Ovary (tissue), 9 donors: ENCODE results near the gene INSM2. TPM values are rescaled to one million over a fixed set of nuclear protein-coding genes. Genes with fewer than 3 reads are reported as not detected.

Experiments
- DNase-seq, 5 donors: peaks; one replicate each; pipeline ENCODE4 v3.0.0-alpha.2; 2019 to 2020
- H3K27ac ChIP-seq, 2 donors: fragments of 200-600 bp; one replicate each; pipeline versions ENCODE4 v1.5.1 to v1.8.0; 2019 to 2022
- H3K27me3 ChIP-seq: fragments of 200-600 bp; one replicate; pipeline ENCODE4 v1.8.0; 2022
- H3K36me3 ChIP-seq: fragments of 200-600 bp; sonication (generic); one replicate; pipeline ENCODE4 v1.5.1; 2019
- H3K4me1 ChIP-seq: one replicate; pipeline ENCODE4 v1.8.1; 2013; ENCODE audit warnings: mild to moderate bottlenecking, moderate library complexity; ENCODE audit not compliant: insufficient read depth
- H3K4me3 ChIP-seq: fragments of 200-600 bp; sonication (generic); one replicate; pipeline ENCODE4 v1.5.1; 2017
- H3K9me3 ChIP-seq, 2 donors: fragments of 200-600 bp in 1 of 2; sonication (generic) in 1 of 2; one replicate each; pipeline versions ENCODE4 v1.5.1 to v1.8.1; 2013 to 2019; ENCODE audit warnings: mild to moderate bottlenecking in 1 of 2, moderate library complexity in 1 of 2
- CTCF ChIP-seq, 3 donors: fragments of 450-650 bp in 2 of 3; fragments of 200-600 bp in 1 of 3; IDR thresholded peaks; one replicate each; pipeline versions ENCODE4 v1.5.1 to v1.8.0; 2016 to 2022; ENCODE audit warnings: antibody characterized with exemption in 3 of 3, mild to moderate bottlenecking in 1 of 3
- EP300 ChIP-seq: sonication (generic); formaldehyde crosslinking; IDR thresholded peaks from one replicate; pipeline ENCODE4 v1.6.1; 2017; ENCODE audit warnings: antibody characterized with exemption
- POLR2A ChIP-seq: fragments of 450-650 bp; IDR thresholded peaks from one replicate; pipeline ENCODE4 v1.6.1; 2017; ENCODE audit warnings: antibody characterized with exemption, mild to moderate bottlenecking, moderate library complexity
- WGBS, 3 donors: extraction: QIAGEN DNeasy Blood & Tissue Kit in 1 of 3; methylation state at CpG; one replicate each; pipeline versions ENCODE4 v1.1.5 to v1.1.7; 2013 to 2017; 5-methylcytosine and 5-hydroxymethylcytosine counted together
- intact Hi-C, 4 donors: fragments of 100-400 bp; cut with DNase I; formaldehyde crosslinking; loops; one replicate each; pipeline versions ENCODE4 v1.11.0 to v1.15.1; 2022 to 2023
- polyA plus RNA-seq, 2 donors: library from polyadenylated mRNA; stranded (reverse); fragments of 200-250 nt in 1 of 2; fragments of 350-450 nt in 1 of 2; fragmentation: Illumina TruSeq in 1 of 2; extraction: RNeasy Lipid Tissue Mini Kit (QIAGEN cat#74804) in 1 of 2; gene quantifications; one replicate each; pipeline ENCODE4 v1.2.3, GENCODE V29; 2013 to 2014
- total RNA-seq, 7 donors: library from RNA; depleted of rRNA in 2 of 7; stranded (reverse); fragments of >200 nt in 2 of 7; fragmentation: NEBNext Ultra II Directional in 3 of 7; extraction: Animal tissue kit (Norgen Biotek cat#: 25700) in 3 of 7; gene quantifications; one replicate each; pipeline versions ENCODE4 v1.1.0 to v1.2.4, GENCODE V29; 2016 to 2023
- donor health status: DM: no; HTN: no; CAD: no; lungs with moderate emphysema.
- donor health status: DM: no; HTN: no; CAD: no.
- donor health status: Bipolar disorder and iron deficiency.
- donor health status: DM: yes; HTN: yes; CAD: no.
- donor health status: DM: no; HTN: no; CAD: no.
- donor health status: DM: yes; HTN: yes; CAD: no.

Gene INSM2
- total and polyA plus RNA-seq, 9 donors = 0.11 TPM; not detected in 8

GRCh38 chr14:35551081-35551480 is 17.1 kb downstream of the INSM2 start:
- no peak for DNase-seq
- Histone ChIP-seq H3K9me3 (no peaks in the 10 kb centered on the region), H3K27me3 (peaks cover 4% of the 10 kb centered on the region), H3K4me1 (no peaks in the 10 kb centered on the region), H3K27ac (no peak overlapping the region), H3K4me3 (no peak overlapping the region), H3K36me3 (no peaks in the 10 kb centered on the region)
- 95 to 100% (median 97%) methylated on average over 1 of the region's 1 CpG for WGBS, 3 donors
- TF ChIP-seq POLR2A = no peak
- no peak for TF ChIP-seq CTCF (IDR thresholded peaks at IDR 0.05)
- no peak for TF ChIP-seq EP300
- intact Hi-C loops = no loop called here

DNA sequence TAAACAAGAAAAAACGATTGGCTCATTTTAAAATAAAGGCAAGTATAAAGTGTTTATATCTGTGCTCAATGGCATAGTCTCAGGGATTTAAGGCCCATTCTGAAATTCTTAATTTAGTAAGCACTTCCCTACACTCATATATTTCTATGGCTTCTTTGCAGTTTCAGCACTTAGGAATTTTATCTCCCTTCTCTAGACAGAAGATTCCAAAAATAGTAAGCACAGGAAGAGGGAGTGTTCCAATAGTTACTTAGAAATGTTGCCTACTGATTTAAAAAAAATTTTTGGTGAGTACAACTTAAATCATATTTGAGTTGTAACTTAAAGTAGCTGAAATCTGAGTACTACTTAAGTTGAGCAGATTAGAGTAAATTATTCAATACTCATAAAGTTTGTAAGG is 19.8 kb downstream of the INSM2 start:
- Histone ChIP-seq H3K4me3 (no peak overlapping the region), H3K27me3 (no peaks in the 10 kb centered on the region), H3K27ac (no peak overlapping the region), H3K9me3 (no peaks in the 10 kb centered on the region), H3K36me3 (no peaks in the 10 kb centered on the region), H3K4me1 (no peaks in the 10 kb centered on the region)
- TF ChIP-seq EP300 (no peak), CTCF (IDR thresholded peaks at IDR 0.05) (no peak), POLR2A (no peak)
- no peak for DNase-seq
- intact Hi-C loops = no loop called here
- WGBS, 3 donors = 41 to 50% (median 47%) methylated on average over 1 of the region's 1 CpG

GRCh38 chr14:35556548-35556947 is 22.6 kb downstream of the INSM2 start:
- Histone ChIP-seq H3K36me3 (no peaks in the 10 kb centered on the region), H3K4me3 (no peak overlapping the region), H3K9me3 (no peaks in the 10 kb centered on the region), H3K27ac (no peak overlapping the region), H3K27me3 (no peaks in the 10 kb centered on the region), H3K4me1 (no peaks in the 10 kb centered on the region)
- TF ChIP-seq POLR2A = no peak
- TF ChIP-seq EP300 = no peak
- no peak for TF ChIP-seq CTCF (IDR thresholded peaks at IDR 0.05)
- 36 to 52% (median 38%) methylated on average over 1 of the region's 1 CpG for WGBS, 3 donors
- intact Hi-C loops = no loop called here
- no peak for DNase-seq

- no peaks in the 10 kb centered on the region for H3K36me3 ChIP-seq
- no peaks in the 10 kb centered on the region for H3K9me3 ChIP-seq
- intact Hi-C loops = no loop called here
- no peaks in the 10 kb centered on the region for H3K27me3 ChIP-seq
- no peak for DNase-seq
- no peak overlapping the region for H3K4me3 ChIP-seq
- H3K27ac ChIP-seq = no peak overlapping the region
- no peaks in the 10 kb centered on the region for H3K4me1 ChIP-seq
- TF ChIP-seq CTCF (IDR thresholded peaks at IDR 0.05) (no peak), POLR2A (no peak), EP300 (no peak)
Observed at GRCh38 chr14:35557221-35557747, 23.3 kb downstream of the INSM2 start.

DNA sequence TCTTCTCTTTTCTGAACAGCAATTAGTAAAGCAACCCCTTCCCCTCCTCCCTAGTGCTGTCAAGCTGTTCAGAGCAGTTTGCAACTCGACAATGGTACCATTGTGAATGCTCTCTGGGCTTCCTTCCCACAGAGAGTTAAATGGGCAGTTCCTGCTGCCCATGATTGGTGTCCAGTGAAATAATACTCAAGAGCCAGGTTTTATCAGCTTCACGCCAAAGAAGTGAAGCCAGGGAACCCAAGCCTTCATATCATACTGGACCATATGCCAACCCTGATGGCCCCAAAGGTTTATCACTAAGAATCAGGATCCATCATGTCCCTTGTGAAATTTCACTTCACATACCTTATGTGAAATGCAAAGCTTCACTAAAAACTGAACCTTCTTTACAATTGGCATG is 24.7 kb downstream of the INSM2 start:
- H3K27ac ChIP-seq = no peak overlapping the region
- TF ChIP-seq POLR2A (no peak), EP300 (no peak)
- H3K27me3 ChIP-seq = no peaks in the 10 kb centered on the region
- H3K9me3 ChIP-seq = no peaks in the 10 kb centered on the region
- 69 to 73% (median 69%) methylated on average over 2 of the region's 2 CpGs for WGBS, 3 donors
- no peak overlapping the region for H3K4me3 ChIP-seq
- no peaks in the 10 kb centered on the region for H3K36me3 ChIP-seq
- no peaks in the 10 kb centered on the region for H3K4me1 ChIP-seq
- DNase-seq = no peak
- intact Hi-C loops = no loop called here
